SJCRH30 (cell line): ENCODE data around the gene ATP5F1D. TPM values are rescaled to one million over a fixed set of nuclear protein-coding genes. Genes with fewer than 3 reads are reported as not detected.
A peak's percentile ranks its signal among the peaks of the same experiment; 100 is the strongest.

Experiments used
- DNase-seq, 2 experiments: peaks; one replicate each; pipeline ENCODE4 v3.0.0-alpha.2; 2015 to 2020
- H3K27ac ChIP-seq: fragments of 250-450 bp; sonication (Bioruptor Pico); 2 replicates; pipeline ENCODE4 v1.5.1; 2020; ENCODE audit warnings: mild to moderate bottlenecking, moderate library complexity
- H3K27me3 ChIP-seq: fragments of 250-450 bp; sonication (Bioruptor Pico); 2 replicates; pipeline ENCODE4 v1.5.1; 2020; ENCODE audit warnings: mild to moderate bottlenecking, moderate library complexity
- H3K36me3 ChIP-seq: fragments of 250-450 bp; sonication (Bioruptor Pico); 2 replicates; pipeline ENCODE4 v1.5.1; 2020; ENCODE audit warnings: mild to moderate bottlenecking, moderate library complexity
- H3K4me1 ChIP-seq: fragments of 250-450 bp; sonication (Bioruptor Pico); 2 replicates; pipeline ENCODE4 v1.5.1; 2020; ENCODE audit warnings: mild to moderate bottlenecking, moderate library complexity
- H3K4me3 ChIP-seq: fragments of 250-450 bp; sonication (Bioruptor Pico); 2 replicates; pipeline ENCODE4 v1.5.1; 2020; ENCODE audit warnings: mild to moderate bottlenecking, moderate library complexity
- H3K9me3 ChIP-seq: fragments of 250-450 bp; sonication (Bioruptor Pico); replicated peaks from 2 replicates; pipeline ENCODE4 v1.5.1; 2020; ENCODE audit warnings: mild to moderate bottlenecking, moderate library complexity
- total RNA-seq: library from RNA; depleted of rRNA; stranded (reverse); fragments of >200 nt; shearing (Covaris generic); gene quantifications from 2 replicates; pipeline ENCODE4 v1.2.3, GENCODE V29; 2014

ATP5F1D gene
- total RNA-seq, 1 experiment from 2014 or later, result 25.5 TPM

GRCh38 chr19:1234051-1234954 is 7.2 kb upstream of the ATP5F1D start:
- H3K9me3 ChIP-seq, result no peaks in the 10 kb centered on the region
- DNase-seq, result no peak
- H3K36me3 ChIP-seq, result no peaks in the 10 kb centered on the region
- H3K27ac ChIP-seq, result no peak overlapping the region
- peaks cover 4% of the 10 kb centered on the region; the same call in 1 of the 2 replicates for H3K27me3 ChIP-seq
- H3K4me3 ChIP-seq, result no peak overlapping the region
- peaks cover 11% of the 10 kb centered on the region; the same call in 1 of the 2 replicates for H3K4me1 ChIP-seq

- DNase-seq, result no peak
- Histone ChIP-seq H3K27ac (no peak overlapping the region), H3K27me3 (peaks cover 4% of the 10 kb centered on the region; the same call in 1 of the 2 replicates), H3K4me3 (no peak overlapping the region), H3K36me3 (no peaks in the 10 kb centered on the region), H3K4me1 (peaks cover 11% of the 10 kb centered on the region; the same call in 1 of the 2 replicates), H3K9me3 (no peaks in the 10 kb centered on the region)
Measured at GRCh38 chr19:1234955-1235380, 6.6 kb upstream of the ATP5F1D start.

- Histone ChIP-seq H3K36me3 (no peaks in the 10 kb centered on the region), H3K4me1 (peaks cover 12% of the 10 kb centered on the region; the same call in 1 of the 2 replicates), H3K27ac (no peak overlapping the region), H3K27me3 (peaks cover 4% of the 10 kb centered on the region; the same call in 1 of the 2 replicates), H3K4me3 (peak overlapping the region; percentile 61), H3K9me3 (no peaks in the 10 kb centered on the region)
- no peak for DNase-seq
Measured at GRCh38 chr19:1235625-1236538, 5.7 kb upstream of the ATP5F1D start.

GRCh38 chr19:1236576-1236975 is 5.0 kb upstream of the ATP5F1D start:
- Histone ChIP-seq H3K9me3 (no peaks in the 10 kb centered on the region), H3K36me3 (no peaks in the 10 kb centered on the region), H3K4me3 (peak overlapping the region; percentile 61), H3K27me3 (peaks cover 4% of the 10 kb centered on the region; the same call in 1 of the 2 replicates), H3K4me1 (peaks cover 14% of the 10 kb centered on the region; the same call in 1 of the 2 replicates), H3K27ac (no peak overlapping the region)
- DNase-seq, result peak in 1 of 2 experiments; percentile 42

GRCh38 chr19:1237027-1237659 is 4.4 kb upstream of the ATP5F1D start:
- DNase-seq, result no peak
- Histone ChIP-seq H3K4me3 (peak overlapping the region; percentile 61), H3K27ac (no peak overlapping the region), H3K9me3 (no peaks in the 10 kb centered on the region), H3K4me1 (peaks cover 14% of the 10 kb centered on the region; the same call in 1 of the 2 replicates), H3K36me3 (no peaks in the 10 kb centered on the region), H3K27me3 (peaks cover 4% of the 10 kb centered on the region; the same call in 1 of the 2 replicates)

- peak in 1 of 2 experiments; percentile 51 for DNase-seq
- Histone ChIP-seq H3K4me1 (peaks cover 7% of the 10 kb centered on the region; the same call in 1 of the 2 replicates), H3K9me3 (no peaks in the 10 kb centered on the region), H3K36me3 (no peaks in the 10 kb centered on the region), H3K4me3 (peak within 1 kb of the TSS; percentile 61), H3K27me3 (peaks cover 4% of the 10 kb centered on the region; the same call in 1 of the 2 replicates), H3K27ac (no peak within 1 kb of the TSS)
Measured at GRCh38 chr19:1237754-1238368, 3.7 kb upstream of the ATP5F1D start, which contains the start of gene CBARP. Gene CBARP, minus strand, starts transcription at chr19:1238005. Its CDS starts 1,905 bp downstream, at chr19:1236100.

GRCh38 chr19:1238369-1239303 is 2.9 kb upstream of the ATP5F1D start:
- Histone ChIP-seq H3K27me3 (peaks cover 4% of the 10 kb centered on the region; the same call in 1 of the 2 replicates), H3K27ac (no peak overlapping the region), H3K4me1 (peaks cover 6% of the 10 kb centered on the region; the same call in 1 of the 2 replicates), H3K36me3 (no peaks in the 10 kb centered on the region), H3K4me3 (peak overlapping the region; percentile 46), H3K9me3 (no peaks in the 10 kb centered on the region)
- DNase-seq, result no peak

- H3K27ac ChIP-seq, result no peak overlapping the region
- peak overlapping the region; percentile 57 for H3K4me3 ChIP-seq
- peaks cover 6% of the 10 kb centered on the region; the same call in 1 of the 2 replicates for H3K4me1 ChIP-seq
- no peaks in the 10 kb centered on the region for H3K36me3 ChIP-seq
- no peak for DNase-seq
- no peaks in the 10 kb centered on the region for H3K9me3 ChIP-seq
- H3K27me3 ChIP-seq, result peaks cover 4% of the 10 kb centered on the region; the same call in 1 of the 2 replicates
Measured at GRCh38 chr19:1239420-1239795, 2.1 kb upstream of the ATP5F1D start.

GRCh38 chr19:1239796-1240737 is 1.5 kb upstream of the ATP5F1D start:
- peak; percentile 87 to 92 for DNase-seq
- Histone ChIP-seq H3K36me3 (no peaks in the 10 kb centered on the region), H3K27me3 (peaks cover 4% of the 10 kb centered on the region; the same call in 1 of the 2 replicates), H3K4me3 (peak overlapping the region; percentile 57), H3K9me3 (no peaks in the 10 kb centered on the region), H3K27ac (no peak overlapping the region), H3K4me1 (peaks cover 8% of the 10 kb centered on the region; the same call in 1 of the 2 replicates)

- Histone ChIP-seq H3K4me3 (peak overlapping the region; percentile 76), H3K4me1 (peaks cover 8% of the 10 kb centered on the region; the same call in 1 of the 2 replicates), H3K9me3 (no peaks in the 10 kb centered on the region), H3K36me3 (no peaks in the 10 kb centered on the region), H3K27ac (no peak overlapping the region), H3K27me3 (peaks cover 4% of the 10 kb centered on the region; the same call in 1 of the 2 replicates)
- no peak for DNase-seq
Measured at GRCh38 chr19:1240925-1241324, 626 bp upstream of the ATP5F1D start.

- Histone ChIP-seq H3K4me3 (no peak overlapping the region), H3K27ac (no peak overlapping the region), H3K4me1 (peaks cover 9% of the 10 kb centered on the region; the same call in 1 of the 2 replicates), H3K36me3 (no peaks in the 10 kb centered on the region), H3K27me3 (no peaks in the 10 kb centered on the region), H3K9me3 (no peaks in the 10 kb centered on the region)
- DNase-seq, result peak; percentile 75 to 80
Measured at GRCh38 chr19:1243768-1244692, 2.5 kb downstream of the ATP5F1D start.
